ENCODE data around the gene CYTH1.

GRCh38 chr17:78641666-78642065, 140.4 kb downstream of the CYTH1 start:
- TF ChIP-seq POLR2A (IDR thresholded peaks at IDR 0.05) = no peak
- TF ChIP-seq CTCF (IDR thresholded peaks at IDR 0.05) = no peak

All from vagina (tissue), 2 donors.